Stimulated activated CD4-positive, alpha-beta T cell treated with anti-CD3 and anti-CD28 coated beads, Interleukin-4, amount 100 ng/mL, for 1 hour (primary cell): ENCODE measurements around the gene CBX3.
"Not testable (repeated sequence)": the region's sequence is repeated elsewhere in the genome, so short reads cannot be mapped to it uniquely, and the experiment has no call there.

Source experiments
- DNase-seq: peaks from one replicate; pipeline ENCODE4 v3.0.0-alpha.2; 2020

The CBX3 gene

GRCh38 chr7:26188957-26189541 lies 12.5 kb upstream of the CBX3 start:
- no peak for DNase-seq

- no peak for DNase-seq
Observed at GRCh38 chr7:26189697-26190096, 11.8 kb upstream of the CBX3 start.

- no peak for DNase-seq
Observed at GRCh38 chr7:26190417-26190869, 11.1 kb upstream of the CBX3 start.

DNA sequence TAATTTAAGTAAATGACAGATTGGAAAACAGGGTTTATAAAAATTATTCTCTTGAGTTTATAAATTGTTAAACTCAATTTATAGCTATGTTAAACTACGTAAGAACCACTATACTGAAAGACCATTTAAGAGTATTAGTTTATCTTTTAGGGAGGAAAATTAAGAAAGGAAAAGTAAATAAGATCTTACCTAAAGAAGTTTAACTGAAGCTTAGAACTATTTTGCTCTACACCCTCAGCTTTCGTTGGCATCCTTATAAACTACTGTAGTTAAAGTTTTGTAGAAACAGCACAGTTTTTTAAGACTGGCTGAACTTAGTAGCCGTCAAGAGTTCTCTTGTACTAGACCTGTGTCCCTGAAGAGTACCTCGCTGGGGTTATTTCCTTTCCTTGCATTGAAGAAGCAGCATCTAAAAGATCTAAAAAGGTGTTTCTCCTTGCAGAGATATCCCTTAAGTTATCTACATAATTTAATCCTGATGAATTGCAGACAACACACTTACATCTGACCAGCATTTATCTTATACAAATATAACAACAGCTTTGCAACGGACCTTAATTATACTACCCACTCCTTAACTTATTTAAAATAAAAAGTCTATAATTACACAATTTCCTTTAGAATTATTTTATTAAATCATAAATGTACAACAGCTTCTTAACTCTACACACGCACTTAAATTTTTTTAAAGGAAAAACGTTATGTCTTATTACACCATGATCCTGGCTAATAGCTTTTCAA lies 10.1 kb upstream of the CBX3 start:
- DNase-seq: no peak

DNA sequence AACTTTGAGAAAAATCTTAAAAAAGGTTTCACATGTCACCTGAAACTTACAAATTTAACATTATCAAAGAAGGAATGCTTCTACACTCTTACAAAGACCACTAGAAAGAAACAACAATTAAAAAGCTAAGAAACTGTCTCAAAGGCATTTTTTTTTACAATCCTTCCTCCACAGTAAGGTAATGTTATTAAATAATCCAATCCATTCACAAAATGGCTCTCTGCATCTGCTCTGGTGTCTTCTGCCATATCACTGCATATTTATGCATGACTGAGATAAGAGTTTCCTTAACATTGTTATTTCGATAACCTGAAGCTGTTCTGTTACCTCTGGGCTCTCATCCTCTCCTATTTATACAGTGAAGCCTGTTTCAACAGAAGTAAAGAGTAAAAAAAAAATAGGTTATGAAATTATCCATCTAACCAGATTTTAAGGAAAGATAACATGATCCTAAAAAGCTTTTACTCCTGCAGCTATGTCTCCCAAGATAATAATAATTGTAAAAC lies 9.5 kb upstream of the CBX3 start:
- no peak for DNase-seq

DNA sequence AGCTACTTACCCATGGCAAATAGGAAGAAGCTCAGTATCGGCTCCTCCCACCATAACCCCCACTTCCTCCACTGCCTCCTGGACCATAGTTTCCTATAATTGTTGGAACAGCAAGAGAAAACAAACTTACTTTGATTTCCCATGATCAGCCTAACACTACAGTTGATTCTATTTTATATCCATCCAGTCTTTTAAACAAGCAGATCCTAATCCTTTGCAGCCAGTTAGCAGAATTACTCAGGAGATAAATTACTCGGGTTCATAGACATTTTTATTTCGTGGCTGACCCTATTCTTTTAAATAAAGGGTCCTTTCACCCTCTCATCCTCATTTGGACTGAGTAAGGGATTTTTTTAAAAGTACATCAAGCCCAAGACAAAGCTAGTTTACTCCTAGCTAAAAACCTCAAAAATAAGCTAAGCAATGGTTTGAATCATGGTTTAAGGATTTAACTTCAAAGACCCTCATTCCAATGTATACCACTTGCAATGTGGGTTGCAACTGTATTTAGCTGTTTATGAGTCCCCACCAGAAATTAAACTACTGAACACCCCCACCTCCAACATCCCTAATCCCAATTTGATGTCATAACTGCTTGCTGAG lies 9.0 kb upstream of the CBX3 start:
- DNase-seq: no peak

- no peak for DNase-seq
Observed at GRCh38 chr7:26193432-26194207, 7.9 kb upstream of the CBX3 start.

DNA sequence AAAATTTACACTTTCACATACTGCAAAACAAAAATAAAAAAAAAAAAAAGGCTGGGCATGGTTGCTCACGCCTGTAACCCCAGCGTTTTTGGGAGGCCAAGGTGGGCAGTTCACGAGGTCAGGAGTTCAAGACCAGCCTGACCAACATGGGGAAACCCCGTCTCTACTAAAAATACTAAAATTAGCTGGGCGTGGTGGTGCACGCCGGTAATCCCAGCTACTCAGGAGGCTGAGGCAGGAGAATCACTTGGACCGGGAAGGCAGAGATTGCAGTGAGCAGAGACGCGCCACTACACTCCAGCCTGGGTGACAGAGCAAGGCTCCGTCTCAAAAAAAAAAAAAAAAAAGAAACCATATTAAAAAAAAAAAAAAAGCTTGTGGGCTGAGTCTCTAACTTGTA lies 6.8 kb upstream of the CBX3 start:
- not testable (repeated sequence) for DNase-seq

DNA sequence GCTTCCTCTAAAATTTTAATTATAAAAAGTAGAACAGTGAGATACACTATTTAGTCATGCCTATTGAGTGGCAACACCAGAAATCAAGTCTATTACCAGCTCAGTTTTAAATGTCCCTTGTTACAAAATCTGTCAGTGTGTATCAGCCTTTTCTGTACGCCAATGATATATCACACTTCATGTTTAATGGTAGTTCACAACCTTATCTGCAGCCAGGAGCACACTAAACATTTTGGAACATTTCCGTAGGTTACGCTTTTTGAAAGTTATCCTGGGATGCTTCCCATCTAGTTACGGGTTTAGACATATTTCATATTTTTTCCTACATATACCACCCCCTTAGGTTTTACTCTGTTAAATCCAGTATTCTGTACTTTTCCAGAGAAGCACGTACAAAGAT lies 6.4 kb upstream of the CBX3 start:
- no peak for DNase-seq

- no peak for DNase-seq
Observed at GRCh38 chr7:26195867-26196657, 5.5 kb upstream of the CBX3 start.

GRCh38 chr7:26197153-26198115 lies 4.1 kb upstream of the CBX3 start:
- no peak for DNase-seq

- no peak for DNase-seq
Observed at GRCh38 chr7:26198133-26198780, 3.3 kb upstream of the CBX3 start.

DNA sequence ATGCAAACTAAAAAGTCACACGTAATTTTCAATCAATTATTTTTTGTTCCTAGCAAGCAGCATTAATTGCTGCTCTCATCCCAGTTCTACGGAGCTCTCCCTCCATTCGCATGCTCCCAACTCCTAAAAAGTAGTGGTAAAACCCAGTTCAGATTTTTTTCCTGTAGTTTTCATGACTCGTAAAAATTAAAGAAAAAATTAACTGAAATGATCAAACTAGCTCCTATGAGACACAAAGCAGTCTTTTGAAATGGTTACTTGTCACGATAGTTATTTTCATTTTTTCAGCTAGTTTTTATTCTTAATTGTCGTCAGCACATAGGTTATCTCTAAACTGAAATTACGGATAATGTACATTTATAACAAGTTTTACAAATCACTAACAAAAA lies 2.8 kb upstream of the CBX3 start:
- no peak for DNase-seq

DNA sequence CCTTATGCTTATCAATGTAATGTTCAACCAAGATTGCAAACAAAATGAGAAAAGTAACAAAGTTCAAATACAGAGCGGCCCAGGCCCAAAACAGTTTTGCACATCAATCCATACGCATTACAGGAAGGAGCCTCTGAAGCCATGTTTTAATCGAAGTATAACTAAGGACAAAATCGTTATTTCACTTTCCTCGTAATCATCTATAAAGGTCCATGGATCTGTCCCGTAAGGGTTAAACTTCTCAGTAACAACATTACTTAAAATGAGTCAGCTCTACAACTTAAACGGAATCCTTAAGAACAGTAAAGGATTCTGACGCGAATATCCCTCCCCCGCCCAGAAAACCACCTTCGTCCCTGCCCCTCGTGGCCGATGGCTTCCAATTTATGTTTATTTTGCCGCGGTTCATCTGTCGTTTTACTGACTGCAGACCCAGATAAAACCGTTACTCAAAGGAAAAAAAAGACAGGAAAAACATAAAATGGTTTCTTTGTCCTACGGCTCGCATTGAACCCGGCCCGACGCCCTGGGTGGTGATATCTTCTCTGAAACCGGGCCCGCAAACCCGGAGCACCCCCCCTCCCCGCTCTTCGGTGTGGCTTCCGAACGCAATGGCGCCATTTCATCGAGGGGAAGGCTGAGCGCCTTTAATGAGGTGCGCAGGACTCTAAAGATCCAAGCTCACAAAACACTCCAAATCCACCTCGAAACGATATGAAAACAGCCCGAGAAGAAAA lies 2.1 kb upstream of the CBX3 start:
- DNase-seq: peak; percentile 64

- peak; percentile 78 for DNase-seq
Observed at GRCh38 chr7:26200038-26200443, 1.5 kb upstream of the CBX3 start.

DNA sequence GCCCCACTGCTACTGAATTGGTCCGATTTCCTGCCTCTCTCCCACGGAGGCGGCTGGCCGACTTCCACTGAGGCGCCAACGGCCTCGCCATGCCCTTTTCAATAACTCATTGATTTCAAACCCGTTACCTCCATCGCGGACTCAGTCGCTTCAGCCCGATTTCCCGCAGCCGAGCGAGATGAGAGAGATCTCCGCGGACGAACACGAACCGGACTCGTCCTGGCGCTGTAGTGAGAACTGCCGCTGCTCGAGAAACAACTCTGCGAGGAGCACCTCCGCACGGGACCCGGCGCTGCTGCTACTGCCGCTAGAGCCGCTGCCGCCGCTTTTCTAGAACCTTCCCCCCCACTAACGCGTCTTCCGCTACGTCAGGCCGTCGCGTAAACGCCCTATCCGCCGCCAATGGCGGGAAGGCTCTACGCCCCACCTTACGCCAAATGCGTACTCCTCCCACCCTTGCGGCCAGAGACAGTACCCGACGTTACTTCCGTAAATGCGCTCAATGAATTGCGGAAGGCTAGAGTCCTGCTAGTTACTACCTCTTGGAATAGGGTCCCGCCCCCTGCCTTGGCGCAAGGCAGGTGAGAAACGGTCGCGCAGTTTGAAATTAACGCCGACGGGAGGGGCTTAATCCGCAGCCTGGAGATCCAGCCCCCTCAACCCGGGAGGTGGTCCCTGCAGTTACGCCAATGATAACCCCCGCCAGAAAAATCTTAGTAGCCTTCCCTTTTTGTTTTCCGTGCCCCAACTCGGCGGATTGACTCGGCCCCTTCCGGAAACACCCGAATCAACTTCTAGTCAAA lies 900 bp upstream of the CBX3 start, which contains the start of gene HNRNPA2B1:
TSS of gene HNRNPA2B1 (minus strand) at position 303 of the 803 bp plus-strand sequence. CDS start at position 134, 169 bp downstream.
- DNase-seq: peak; percentile 94

- DNase-seq: peak; percentile 73
Observed at GRCh38 chr7:26202019-26202990, 760 bp downstream of the CBX3 start.

DNA sequence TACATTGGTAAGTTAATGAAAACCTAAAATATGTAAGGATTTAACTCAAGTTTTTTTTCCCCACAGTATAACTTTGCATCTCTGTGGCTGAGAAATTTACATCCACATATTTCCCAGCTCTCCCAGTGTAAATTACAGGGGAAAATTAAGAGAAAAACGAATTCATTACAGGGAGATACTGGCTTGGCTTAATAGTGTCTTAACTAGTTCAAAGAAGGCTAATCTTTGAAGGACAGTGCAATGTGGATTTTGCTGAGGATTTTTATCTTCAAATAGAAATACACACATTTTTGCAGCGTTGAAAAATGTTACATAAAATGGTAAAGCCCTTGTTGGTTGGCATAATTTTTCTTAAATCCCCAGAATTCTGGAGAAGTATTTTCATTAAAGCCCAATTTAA lies 1.5 kb downstream of the CBX3 start:
- no peak for DNase-seq
